Vagina (tissue), 2 donors: ENCODE results near the gene ALB. TPM values are rescaled to one million over a fixed set of nuclear protein-coding genes. Genes with fewer than 3 reads are reported as not detected.

Experiments
- DNase-seq, 2 donors: peaks; one replicate each; pipeline ENCODE4 v3.0.0-alpha.2; 2017; ENCODE audit errors: extremely low spot score in 2 of 2
- H3K27ac ChIP-seq: fragments of 200-600 bp; sonication (generic); one replicate; pipeline ENCODE4 v1.5.1; 2019
- H3K27me3 ChIP-seq: fragments of 200-600 bp; sonication (generic); one replicate; pipeline ENCODE4 v1.5.1; 2019
- H3K36me3 ChIP-seq, 2 donors: fragments of 200-600 bp; sonication (generic); one replicate each; pipeline ENCODE4 v1.5.1; 2017 to 2019
- H3K4me1 ChIP-seq: fragments of 200-600 bp; sonication (generic); one replicate; pipeline ENCODE4 v1.5.1; 2019
- H3K4me3 ChIP-seq, 2 donors: fragments of 200-600 bp; sonication (generic); 1 replicate in 1 of 2; 2 replicates in 1 of 2; pipeline ENCODE4 v1.5.1; 2016 to 2019
- H3K9me3 ChIP-seq: fragments of 200-600 bp; sonication (generic); one replicate; pipeline ENCODE4 v1.5.1; 2019
- POLR2A ChIP-seq, 2 donors: fragments of 450-650 bp; IDR thresholded peaks; one replicate each; pipeline ENCODE4 v1.6.1; 2017; ENCODE audit warnings: antibody characterized with exemption in 2 of 2, mild to moderate bottlenecking in 2 of 2, moderate library complexity in 2 of 2
- POLR2AphosphoS5 ChIP-seq, 2 donors: sonication (generic); formaldehyde crosslinking; IDR thresholded peaks; one replicate each; pipeline ENCODE4 v1.9.0; 2017; ENCODE audit warnings: antibody characterized with exemption in 2 of 2, mild to moderate bottlenecking in 2 of 2, low read depth in 1 of 2; ENCODE audit not compliant: insufficient read depth in 1 of 2
- intact Hi-C: fragments of 100-400 bp; cut with DNase I; formaldehyde crosslinking; loops from one replicate; pipeline ENCODE4 v1.15.1; 2023
- total RNA-seq: library from RNA; depleted of rRNA; stranded (reverse); fragments of >200 nt; gene quantifications from one replicate; pipeline ENCODE4 v1.2.3, GENCODE V29; 2016
- TF ChIP-seq, protein P1 (sequence below), 3 experiments: fragments of 450-650 bp in 2 of 3; fragments of 200-600 bp in 1 of 3; sonication (generic) in 1 of 3; IDR thresholded peaks; one replicate each; pipeline ENCODE4 v1.5.1; 2017 to 2019; ENCODE audit warnings: antibody characterized with exemption in 3 of 3, mild to moderate bottlenecking in 2 of 3, moderate library complexity in 2 of 3

Gene ALB
- total RNA-seq, 1 donor from 2014 or later: not detected

- TF ChIP-seq, protein P1, sequence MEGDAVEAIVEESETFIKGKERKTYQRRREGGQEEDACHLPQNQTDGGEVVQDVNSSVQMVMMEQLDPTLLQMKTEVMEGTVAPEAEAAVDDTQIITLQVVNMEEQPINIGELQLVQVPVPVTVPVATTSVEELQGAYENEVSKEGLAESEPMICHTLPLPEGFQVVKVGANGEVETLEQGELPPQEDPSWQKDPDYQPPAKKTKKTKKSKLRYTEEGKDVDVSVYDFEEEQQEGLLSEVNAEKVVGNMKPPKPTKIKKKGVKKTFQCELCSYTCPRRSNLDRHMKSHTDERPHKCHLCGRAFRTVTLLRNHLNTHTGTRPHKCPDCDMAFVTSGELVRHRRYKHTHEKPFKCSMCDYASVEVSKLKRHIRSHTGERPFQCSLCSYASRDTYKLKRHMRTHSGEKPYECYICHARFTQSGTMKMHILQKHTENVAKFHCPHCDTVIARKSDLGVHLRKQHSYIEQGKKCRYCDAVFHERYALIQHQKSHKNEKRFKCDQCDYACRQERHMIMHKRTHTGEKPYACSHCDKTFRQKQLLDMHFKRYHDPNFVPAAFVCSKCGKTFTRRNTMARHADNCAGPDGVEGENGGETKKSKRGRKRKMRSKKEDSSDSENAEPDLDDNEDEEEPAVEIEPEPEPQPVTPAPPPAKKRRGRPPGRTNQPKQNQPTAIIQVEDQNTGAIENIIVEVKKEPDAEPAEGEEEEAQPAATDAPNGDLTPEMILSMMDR (IDR thresholded peaks at IDR 0.05): no peak
- TF ChIP-seq POLR2AphosphoS5 (IDR thresholded peaks at IDR 0.05; ENCODE audit: insufficient read depth in 1 of 2, low read depth in 1 of 2) (no peak), POLR2A (IDR thresholded peaks at IDR 0.05) (no peak)
- H3K9me3 ChIP-seq: no peaks in the 10 kb centered on the region
Observed at GRCh38 chr4:73445383-73446335, 41.6 kb downstream of the ALB start.

DNA sequence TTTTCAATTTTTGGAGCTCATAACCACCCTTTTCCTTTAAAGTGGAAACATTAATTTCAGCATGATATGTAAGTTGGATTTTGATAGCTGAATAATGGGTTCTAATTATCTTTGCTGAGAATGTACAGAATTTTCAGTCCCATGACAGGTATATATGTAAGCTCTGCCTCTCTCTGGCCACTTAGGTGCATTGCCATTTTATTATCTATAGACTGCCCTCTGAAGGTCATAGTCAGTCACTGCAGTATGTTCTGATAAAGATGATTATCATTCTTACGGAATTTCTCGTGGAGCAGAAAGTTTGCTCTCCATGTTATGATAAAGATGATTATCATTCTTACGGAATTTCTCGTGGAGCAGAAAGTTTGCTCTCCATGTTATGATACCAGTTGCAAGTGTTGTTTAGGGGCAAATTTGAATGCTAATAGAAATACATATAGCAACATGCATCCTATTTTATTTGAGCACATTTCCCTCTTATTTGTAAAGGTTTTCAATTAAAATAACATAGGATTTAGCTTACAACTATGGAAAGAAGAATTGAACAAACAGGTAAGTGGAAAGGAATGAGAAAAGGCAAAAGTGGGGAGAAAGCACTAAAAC lies 42.4 kb downstream of the ALB start:
- no peak overlapping the region for H3K27ac ChIP-seq
- no peak overlapping the region for H3K4me3 ChIP-seq
- no peaks in the 10 kb centered on the region for H3K27me3 ChIP-seq
- TF ChIP-seq POLR2A (IDR thresholded peaks at IDR 0.05): no peak
- no peaks in the 10 kb centered on the region for H3K4me1 ChIP-seq
- H3K9me3 ChIP-seq: no peaks in the 10 kb centered on the region
- intact Hi-C loops: no loop called here
- H3K36me3 ChIP-seq: no peaks in the 10 kb centered on the region
- DNase-seq: no peak

More at GRCh38 chr4:73445383-73446335, 41.6 kb downstream of the ALB start:
- H3K27me3 ChIP-seq: no peaks in the 10 kb centered on the region
- no peak overlapping the region for H3K27ac ChIP-seq
- intact Hi-C loops: no loop called here
- no peak overlapping the region for H3K4me3 ChIP-seq
- no peak for DNase-seq
- no peaks in the 10 kb centered on the region for H3K36me3 ChIP-seq
- no peaks in the 10 kb centered on the region for H3K4me1 ChIP-seq

DNA sequence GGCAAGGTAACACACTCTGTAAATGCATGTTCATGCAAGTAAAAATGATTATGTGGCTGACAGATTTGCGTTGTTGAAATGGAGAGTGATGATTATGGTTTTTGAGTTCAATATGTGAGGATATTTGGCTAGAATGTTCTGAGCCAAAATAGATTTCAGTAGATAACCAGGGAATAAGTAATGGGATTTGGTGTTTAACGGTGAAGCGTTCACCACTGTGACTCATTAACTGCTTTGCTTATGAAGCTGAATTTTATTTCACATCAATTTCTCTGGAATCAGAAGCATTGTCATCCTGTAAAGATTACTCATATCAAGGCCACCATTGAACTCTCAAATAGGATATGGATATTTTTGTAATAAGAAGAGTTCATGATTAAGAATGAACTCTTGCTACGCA lies 43.6 kb downstream of the ALB start:
- no peak for DNase-seq
- TF ChIP-seq POLR2A (IDR thresholded peaks at IDR 0.05): no peak
- Histone ChIP-seq H3K9me3 (no peaks in the 10 kb centered on the region), H3K27ac (no peak overlapping the region), H3K27me3 (no peaks in the 10 kb centered on the region), H3K4me3 (no peak overlapping the region), H3K4me1 (no peaks in the 10 kb centered on the region), H3K36me3 (no peaks in the 10 kb centered on the region)
- intact Hi-C loops: no loop called here

DNA sequence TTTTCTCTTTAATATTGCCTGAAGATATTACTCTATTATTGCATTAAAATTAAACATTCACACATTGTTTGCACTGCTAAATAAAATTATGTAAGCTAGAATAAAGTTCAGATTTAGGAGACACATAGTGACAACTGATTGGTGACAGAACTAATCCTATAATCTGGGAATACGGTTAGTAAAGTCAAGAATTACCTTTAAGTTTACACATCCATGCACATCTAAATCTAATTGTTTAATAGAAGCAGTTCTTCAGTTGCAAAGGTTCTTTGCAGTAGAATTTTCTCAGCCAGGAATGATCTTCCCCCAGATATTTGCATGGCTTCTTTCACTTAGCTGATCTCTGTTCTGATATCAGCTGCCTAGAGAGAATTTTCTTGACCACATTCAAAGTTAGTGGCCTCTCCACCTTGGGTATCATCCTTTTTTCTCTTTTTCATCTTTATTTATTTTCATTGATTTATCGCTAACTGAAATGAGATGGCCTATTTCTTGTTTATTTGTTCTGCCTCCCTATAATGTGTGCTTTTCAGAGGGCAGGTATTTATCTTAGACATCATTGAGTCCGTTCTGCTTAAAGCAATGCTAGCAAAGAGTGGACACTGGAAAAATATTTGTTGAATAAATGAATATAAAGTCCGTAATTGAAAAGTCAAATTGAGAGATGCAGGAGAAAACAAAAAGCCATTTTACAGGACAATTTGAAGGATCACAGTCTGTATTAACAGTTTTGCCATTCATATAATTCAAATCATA lies 44.5 kb downstream of the ALB start:
- H3K27me3 ChIP-seq: no peaks in the 10 kb centered on the region
- H3K27ac ChIP-seq: no peak overlapping the region

DNA sequence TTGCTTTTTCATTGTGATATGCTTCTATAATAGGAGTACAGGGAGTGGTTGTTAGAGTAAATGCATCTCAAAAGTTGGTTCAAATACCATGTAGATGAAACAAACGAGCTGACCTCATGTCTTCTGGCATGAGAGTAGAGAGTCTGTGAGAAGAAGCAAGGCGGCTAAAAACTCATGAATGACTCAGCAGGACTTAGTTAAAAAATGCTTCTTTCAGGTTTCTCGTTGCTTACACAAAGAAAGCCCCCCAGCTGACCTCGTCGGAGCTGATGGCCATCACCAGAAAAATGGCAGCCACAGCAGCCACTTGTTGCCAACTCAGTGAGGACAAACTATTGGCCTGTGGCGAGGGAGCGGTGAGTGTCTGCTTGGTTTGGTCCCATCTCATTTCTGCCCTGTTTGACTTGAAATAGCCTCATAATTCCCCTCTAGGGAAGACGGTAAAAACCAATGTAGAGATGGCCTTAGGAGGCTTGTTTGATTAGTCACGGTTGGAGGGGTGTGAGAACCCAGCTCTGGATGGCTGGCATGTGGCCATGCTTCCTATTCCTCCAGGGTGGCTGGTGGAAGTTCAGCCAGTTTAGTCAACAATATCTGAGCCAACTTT lies 46.4 kb downstream of the ALB start:
- intact Hi-C loops: no loop called here
- no peak overlapping the region for H3K4me3 ChIP-seq
- H3K36me3 ChIP-seq: no peaks in the 10 kb centered on the region
- no peaks in the 10 kb centered on the region for H3K27me3 ChIP-seq
- H3K4me1 ChIP-seq: no peaks in the 10 kb centered on the region
- H3K9me3 ChIP-seq: no peaks in the 10 kb centered on the region
- no peak for TF ChIP-seq POLR2AphosphoS5 (IDR thresholded peaks at IDR 0.05; ENCODE audit: insufficient read depth in 1 of 2, low read depth in 1 of 2)
- TF ChIP-seq, protein P1 (IDR thresholded peaks at IDR 0.05): no peak
- TF ChIP-seq POLR2A (IDR thresholded peaks at IDR 0.05): no peak
- DNase-seq: no peak
- H3K27ac ChIP-seq: no peak overlapping the region

More for the DNA sequence above, 44.5 kb downstream of the ALB start:
- Histone ChIP-seq H3K4me3 (no peak overlapping the region), H3K36me3 (no peaks in the 10 kb centered on the region), H3K4me1 (no peaks in the 10 kb centered on the region), H3K9me3 (no peaks in the 10 kb centered on the region)
- no peak for TF ChIP-seq POLR2A (IDR thresholded peaks at IDR 0.05)
- TF ChIP-seq POLR2AphosphoS5 (IDR thresholded peaks at IDR 0.05; ENCODE audit: insufficient read depth in 1 of 2, low read depth in 1 of 2): no peak
- TF ChIP-seq, protein P1 (IDR thresholded peaks at IDR 0.05): no peak
- intact Hi-C loops: no loop called here
- no peak for DNase-seq
